ENCODE measurements around the gene AASDH.

DNA sequence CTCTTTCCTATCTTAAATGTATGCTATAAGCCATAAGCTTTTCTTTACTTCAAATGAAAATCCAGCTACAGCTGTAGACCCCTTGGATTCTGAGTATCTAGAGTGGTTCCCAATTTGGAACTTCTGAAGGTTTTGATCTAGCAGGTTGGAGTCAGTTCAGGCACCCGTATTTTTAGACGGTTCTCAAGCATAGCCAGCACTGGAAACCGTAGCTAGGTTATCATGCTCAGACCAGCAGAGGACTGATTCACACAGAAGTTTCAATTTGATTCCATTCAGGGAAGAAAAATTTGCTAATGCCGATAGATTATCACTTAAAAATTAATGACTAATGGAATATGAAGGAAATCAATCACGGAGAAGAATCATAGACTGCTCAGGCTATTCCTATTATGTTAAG is 36.9 kb upstream of the AASDH start:
- TF ChIP-seq, protein P1, sequence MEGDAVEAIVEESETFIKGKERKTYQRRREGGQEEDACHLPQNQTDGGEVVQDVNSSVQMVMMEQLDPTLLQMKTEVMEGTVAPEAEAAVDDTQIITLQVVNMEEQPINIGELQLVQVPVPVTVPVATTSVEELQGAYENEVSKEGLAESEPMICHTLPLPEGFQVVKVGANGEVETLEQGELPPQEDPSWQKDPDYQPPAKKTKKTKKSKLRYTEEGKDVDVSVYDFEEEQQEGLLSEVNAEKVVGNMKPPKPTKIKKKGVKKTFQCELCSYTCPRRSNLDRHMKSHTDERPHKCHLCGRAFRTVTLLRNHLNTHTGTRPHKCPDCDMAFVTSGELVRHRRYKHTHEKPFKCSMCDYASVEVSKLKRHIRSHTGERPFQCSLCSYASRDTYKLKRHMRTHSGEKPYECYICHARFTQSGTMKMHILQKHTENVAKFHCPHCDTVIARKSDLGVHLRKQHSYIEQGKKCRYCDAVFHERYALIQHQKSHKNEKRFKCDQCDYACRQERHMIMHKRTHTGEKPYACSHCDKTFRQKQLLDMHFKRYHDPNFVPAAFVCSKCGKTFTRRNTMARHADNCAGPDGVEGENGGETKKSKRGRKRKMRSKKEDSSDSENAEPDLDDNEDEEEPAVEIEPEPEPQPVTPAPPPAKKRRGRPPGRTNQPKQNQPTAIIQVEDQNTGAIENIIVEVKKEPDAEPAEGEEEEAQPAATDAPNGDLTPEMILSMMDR (conservative IDR thresholded peaks at IDR 0.05; ENCODE audit: low read length), result no peak
- no peak for TF ChIP-seq EZH2phosphoT487 (IDR thresholded peaks at IDR 0.05; ENCODE audit: borderline replicate concordance, low read depth, low read length)

All from OCI-LY7 (cell line).